ENCODE data around the gene SMIM30.

The SMIM30 gene

DNA sequence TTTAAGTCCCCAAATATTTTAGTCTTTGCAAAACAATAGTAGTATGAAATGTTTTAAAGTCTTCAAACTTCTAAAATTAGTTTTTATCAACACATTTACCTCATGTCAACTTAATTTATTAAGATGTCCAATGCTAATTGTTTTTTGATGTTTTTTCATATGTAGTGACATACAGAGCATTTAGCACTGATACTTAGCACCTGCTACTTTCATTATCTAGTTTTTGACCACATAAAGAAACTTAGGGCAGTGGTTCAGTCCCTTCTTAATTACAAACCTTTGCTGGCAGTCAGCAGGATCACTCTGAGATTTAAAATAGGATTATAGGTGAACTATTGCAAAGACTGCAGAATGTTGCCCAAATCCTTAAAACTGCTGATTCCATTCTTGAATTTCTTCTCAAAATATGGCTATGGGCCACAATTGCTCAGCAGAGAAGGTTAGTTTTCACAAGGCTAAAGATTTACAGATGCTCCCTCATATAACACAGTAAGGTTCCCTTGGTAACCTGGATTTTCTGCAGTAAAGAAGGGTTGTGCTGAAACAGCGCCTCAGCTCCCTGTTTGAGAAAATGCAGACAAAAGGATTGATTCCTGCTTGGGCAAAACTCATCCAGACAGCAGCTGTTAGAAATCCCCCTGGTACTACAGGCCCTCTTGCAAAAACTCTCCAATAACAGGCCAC is 35.1 kb downstream of the SMIM30 start:
- H3K4me3 ChIP-seq (ENCODE audit: low read depth, low read length), result no peak overlapping the region
- no peak for DNase-seq (ENCODE audit: low read depth)
- TF ChIP-seq, protein P1, sequence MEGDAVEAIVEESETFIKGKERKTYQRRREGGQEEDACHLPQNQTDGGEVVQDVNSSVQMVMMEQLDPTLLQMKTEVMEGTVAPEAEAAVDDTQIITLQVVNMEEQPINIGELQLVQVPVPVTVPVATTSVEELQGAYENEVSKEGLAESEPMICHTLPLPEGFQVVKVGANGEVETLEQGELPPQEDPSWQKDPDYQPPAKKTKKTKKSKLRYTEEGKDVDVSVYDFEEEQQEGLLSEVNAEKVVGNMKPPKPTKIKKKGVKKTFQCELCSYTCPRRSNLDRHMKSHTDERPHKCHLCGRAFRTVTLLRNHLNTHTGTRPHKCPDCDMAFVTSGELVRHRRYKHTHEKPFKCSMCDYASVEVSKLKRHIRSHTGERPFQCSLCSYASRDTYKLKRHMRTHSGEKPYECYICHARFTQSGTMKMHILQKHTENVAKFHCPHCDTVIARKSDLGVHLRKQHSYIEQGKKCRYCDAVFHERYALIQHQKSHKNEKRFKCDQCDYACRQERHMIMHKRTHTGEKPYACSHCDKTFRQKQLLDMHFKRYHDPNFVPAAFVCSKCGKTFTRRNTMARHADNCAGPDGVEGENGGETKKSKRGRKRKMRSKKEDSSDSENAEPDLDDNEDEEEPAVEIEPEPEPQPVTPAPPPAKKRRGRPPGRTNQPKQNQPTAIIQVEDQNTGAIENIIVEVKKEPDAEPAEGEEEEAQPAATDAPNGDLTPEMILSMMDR (IDR thresholded peaks at IDR 0.05; ENCODE audit: control insufficient read depth, extremely low read depth, insufficient read depth), result no peak

- TF ChIP-seq, protein P1 (IDR thresholded peaks at IDR 0.05; ENCODE audit: control insufficient read depth, extremely low read depth, insufficient read depth), result no peak
- no peak for DNase-seq (ENCODE audit: low read depth)
- no peak overlapping the region for H3K4me3 ChIP-seq (ENCODE audit: low read depth, low read length)
Observed at GRCh38 chr7:113078331-113078730, 40.0 kb downstream of the SMIM30 start.

GRCh38 chr7:113076703-113077102 is 41.7 kb downstream of the SMIM30 start:
- TF ChIP-seq, protein P1 (IDR thresholded peaks at IDR 0.05; ENCODE audit: control insufficient read depth, extremely low read depth, insufficient read depth), result no peak
- DNase-seq (ENCODE audit: low read depth), result no peak
- no peak overlapping the region for H3K4me3 ChIP-seq (ENCODE audit: low read depth, low read length)

GRCh38 chr7:113071465-113071864 is 46.9 kb downstream of the SMIM30 start:
- TF ChIP-seq, protein P1 (IDR thresholded peaks at IDR 0.05; ENCODE audit: control insufficient read depth, extremely low read depth, insufficient read depth), result no peak
- H3K4me3 ChIP-seq (ENCODE audit: low read depth, low read length), result no peak overlapping the region
- no peak for DNase-seq (ENCODE audit: low read depth)

All from LNCaP clone FGC (cell line).